K562 (cell line): ENCODE measurements around the gene HSD11B2. TPM values are rescaled to one million over a fixed set of nuclear protein-coding genes. Genes with fewer than 3 reads are reported as not detected.

ENCODE experiments used
- ATAC-seq: fragments of 200-7000 bp; cut with Tn5 transposase; 3 replicates; pipeline ENCODE4 v1.9.1; 2020; ENCODE audit warnings: moderate library complexity
- BruUV-seq: library from RNA; stranded (reverse); fragments of 400-500 nt; replicated peaks from 2 replicates; lab custom pipeline; 2021; lab: Mats Ljungman, UMichigan
- CTCF ChIA-PET: fragments of 300-600 bp; formaldehyde crosslinking; extraction: SDS; loops from one replicate; lab custom pipeline; 2021; ENCODE audit warnings: low intra/inter-chr PET ratio; lab: Yijun Ruan, JAX
- POLR2A ChIA-PET: fragments of 300-600, 350-650 bp; sonication (Branson Sonifier 250); formaldehyde crosslinking; extraction: SDS; loops from one replicate; lab custom pipeline; 2021; ENCODE audit warnings: antibody characterized with exemption, inconsistent platforms; lab: Yijun Ruan, JAX
- DNase-seq, 4 experiments: peaks; one replicate each; pipeline versions ENCODE4 v3.0.0 to v3.0.0-alpha.2; 2011 to 2018; ENCODE audit warnings: low spot score in 3 of 4, mixed read lengths in 3 of 4; ENCODE audit errors: extremely low read depth in 1 of 4
- FAIRE-seq: peaks from 2 replicates; lab custom pipeline; 2011; peaks lifted over from hg19 to GRCh38; lab: Jason Lieb, UNC
- H2AFZ ChIP-seq: 2 replicates; pipeline ENCODE4 v1.6.0; 2011; ENCODE audit warnings: low read depth, low read length, control low read depth, inconsistent platforms
- H3K27ac ChIP-seq: fragments of 200-600 bp; 3 replicates; pipeline ENCODE4 v1.8.0; 2011; ENCODE audit warnings: low read depth, mild to moderate bottlenecking, control low read depth, inconsistent platforms, low read length, moderate library complexity, mixed read lengths; ENCODE audit errors: extremely low read depth
- H3K27me3 ChIP-seq, 2 experiments: fragments of 300-600 bp in 1 of 2; 2 replicates in 1 of 2; 3 replicates in 1 of 2; pipeline versions ENCODE4 v1.6.0 to v1.8.0; 2011; ENCODE audit warnings: inconsistent platforms in 2 of 2, low read length in 2 of 2, mild to moderate bottlenecking in 1 of 2, mixed read lengths in 1 of 2, moderate library complexity in 1 of 2; ENCODE audit not compliant: control insufficient read depth in 2 of 2, insufficient read depth in 2 of 2
- H3K36me3 ChIP-seq: fragments of 300-600 bp; 3 replicates; pipeline ENCODE4 v1.8.0; 2011; ENCODE audit warnings: mild to moderate bottlenecking, low read length, inconsistent platforms; ENCODE audit not compliant: control insufficient read depth, insufficient read depth
- H3K4me1 ChIP-seq, 2 experiments: fragments of 200-600 bp in 1 of 2; replicated peaks in 1 of 2; 2 replicates in 1 of 2; 3 replicates in 1 of 2; pipeline versions ENCODE4 v1.5.1 to v1.8.0; 2011; ENCODE audit warnings: inconsistent platforms in 2 of 2, low read length in 2 of 2, mild to moderate bottlenecking in 1 of 2, mixed read lengths in 1 of 2, moderate library complexity in 1 of 2; ENCODE audit not compliant: control insufficient read depth in 2 of 2, insufficient read depth in 2 of 2
- H3K4me2 ChIP-seq: 2 replicates; pipeline ENCODE4 v1.6.1; 2011; ENCODE audit warnings: low read length, control low read depth, inconsistent platforms, mixed read lengths; ENCODE audit not compliant: insufficient read depth
- H3K4me3 ChIP-seq: fragments of 200-600 bp; sonication (generic), shearing (Covaris generic); 2 replicates; pipeline ENCODE4 v1.5.1; 2016; ENCODE audit warnings: control low read depth, inconsistent platforms
- H3K79me2 ChIP-seq: fragments of 200-600 bp; 3 replicates; pipeline ENCODE4 v1.8.0; 2011; ENCODE audit warnings: low read length, inconsistent platforms; ENCODE audit not compliant: control insufficient read depth, insufficient read depth
- H3K9ac ChIP-seq, 2 experiments: 2 replicates each; pipeline versions ENCODE4 v1.6.0 to v1.6.1; 2011; ENCODE audit warnings: low read depth in 2 of 2, low read length in 2 of 2, control low read depth in 1 of 2, inconsistent platforms in 1 of 2, mild to moderate bottlenecking in 1 of 2, mixed read lengths in 1 of 2; ENCODE audit not compliant: insufficient read depth in 1 of 2
- H3K9me1 ChIP-seq: one replicate; pipeline ENCODE4 v1.6.0; 2011; ENCODE audit warnings: inconsistent platforms, mild to moderate bottlenecking, low read length, moderate library complexity; ENCODE audit not compliant: control insufficient read depth, insufficient read depth
- H3K9me3 ChIP-seq: replicated peaks from 2 replicates; pipeline ENCODE4 v1.5.1; 2011; ENCODE audit warnings: low read depth, low read length, inconsistent platforms; ENCODE audit not compliant: control insufficient read depth, insufficient read depth
- H4K20me1 ChIP-seq: replicated peaks from 2 replicates; pipeline ENCODE4 v1.6.1; 2011; ENCODE audit warnings: low read length, inconsistent platforms, mixed read lengths; ENCODE audit not compliant: control insufficient read depth, insufficient read depth
- ADNP ChIP-seq: fragments of 200-800 bp; sonication (Bioruptor generic); IDR thresholded peaks from 2 replicates; pipeline ENCODE4 v1.6.1; 2016; ENCODE audit warnings: missing genetic modification characterization, missing compliant biosample characterization
- CEBPG ChIP-seq, 3 experiments: fragments of 200-800 bp in 1 of 3; sonication (Bioruptor generic) in 1 of 3; sonication (generic) in 1 of 3; formaldehyde crosslinking in 1 of 3; IDR thresholded peaks in 2 of 3; conservative IDR thresholded peaks in 1 of 3; 2 replicates each; pipeline versions ENCODE4 v1.6.1 to v1.8.0; 2016 to 2022; ENCODE audit warnings: missing compliant biosample characterization in 2 of 3, missing genetic modification characterization in 2 of 3, mild to moderate bottlenecking in 1 of 3, missing genetic modification reagents in 1 of 3
- ESRRA ChIP-seq: fragments of 450-650 bp; IDR thresholded peaks from 2 replicates; pipeline ENCODE4 v1.6.1; 2014; ENCODE audit warnings: low read depth, mild to moderate bottlenecking, moderate library complexity, borderline replicate concordance
- GABPB2 ChIP-seq: fragments of 250-450 bp; sonication (Bioruptor Pico); conservative IDR thresholded peaks from 2 replicates; pipeline ENCODE4 v1.5.1; 2021; ENCODE audit warnings: mild to moderate bottlenecking
- IRF1 ChIP-seq: sonication (generic); formaldehyde crosslinking; IDR thresholded peaks from 2 replicates; pipeline ENCODE4 v1.8.0; 2022; ENCODE audit warnings: missing genetic modification reagents, mild to moderate bottlenecking, borderline replicate concordance
- NCOA4 ChIP-seq: fragments of 450-650 bp; IDR thresholded peaks from 2 replicates; pipeline ENCODE4 v1.6.1; 2018; ENCODE audit warnings: mild to moderate bottlenecking; ENCODE audit not compliant: partially characterized antibody
- OTX1 ChIP-seq: fragments of 450-650 bp; formaldehyde crosslinking; IDR thresholded peaks from 2 replicates; pipeline ENCODE4 v1.4.0; 2022; ENCODE audit warnings: mild to moderate bottlenecking
- ZFP36 ChIP-seq: fragments of 150-350 bp; IDR thresholded peaks from 2 replicates; pipeline ENCODE4 v1.6.1; 2018; ENCODE audit warnings: low read length, low read depth; ENCODE audit not compliant: partially characterized antibody
- ZNF121 ChIP-seq: sonication (generic); formaldehyde crosslinking; conservative IDR thresholded peaks from 2 replicates; pipeline ENCODE4 v1.8.0; 2022; ENCODE audit warnings: missing genetic modification reagents
- ZNF224 ChIP-seq: sonication (generic); formaldehyde crosslinking; IDR thresholded peaks from 2 replicates; pipeline ENCODE4 v1.8.0; 2022; ENCODE audit warnings: mild to moderate bottlenecking, missing genetic modification reagents
- WGBS: fragments of 100-300 bp; shearing (Covaris generic); methylation state at CpG from one replicate; pipeline ENCODE4 v1.1.6; 2016; ENCODE audit warnings: low coverage, mixed read lengths; ENCODE audit not compliant: insufficient coverage; ENCODE audit errors: missing lambda C conversion rate; 5-methylcytosine and 5-hydroxymethylcytosine counted together
- in situ Hi-C: fragments of 300-500 bp; cut with MboI; formaldehyde crosslinking; loops from 4 replicates; pipeline ENCODE4 v1.15.0; 2018; ENCODE audit warnings: inconsistent platforms, mixed read lengths
- intact Hi-C: fragments of 100-400 bp; cut with micrococcal nuclease; formaldehyde crosslinking; loops from 2 replicates; pipeline ENCODE4 v1.14.2; 2022
- polyA plus RNA-seq, 8 experiments: library from polyadenylated mRNA; depleted of rRNA in 4 of 8; stranded (reverse) in 5 of 8; unstranded in 3 of 8; fragments of >200 nt; fragmentation: Nextera tagmentation in 2 of 8; fragmentation: Illumina TruSeq in 1 of 8; extraction: Ambion mirVana in 2 of 8; extraction: Trizol in 1 of 8; gene quantifications; 2 replicates each; pipeline versions ENCODE4 v1.2.1 to v1.2.3, GENCODE V29; 2011 to 2014; ENCODE audit warnings: inconsistent platforms in 1 of 8, missing spikeins in 1 of 8
- total RNA-seq, 7 experiments: library from RNA; depleted of rRNA in 6 of 7; stranded (reverse); fragments of >200 nt in 6 of 7; fragmentation: Illumina TruSeq in 2 of 7; extraction: Trizol in 2 of 7; gene quantifications; 2 replicates each; pipeline versions ENCODE4 v1.2.1 to v1.2.3, GENCODE V29; 2011 to 2021; ENCODE audit warnings: low replicate concordance in 1 of 7
- TF ChIP-seq, protein P1 (sequence below): fragments of 450-650 bp; IDR thresholded peaks from 2 replicates; pipeline ENCODE4 v1.6.1; 2016; ENCODE audit warnings: antibody characterized with exemption
- TF ChIP-seq, protein P2 (sequence below): sonication (generic); formaldehyde crosslinking; IDR thresholded peaks from 2 replicates; pipeline ENCODE4 v1.8.1; 2023; ENCODE audit warnings: mild to moderate bottlenecking, missing genetic modification reagents
- TF ChIP-seq, protein P3 (sequence below): conservative IDR thresholded peaks from 2 replicates; pipeline ENCODE4 v1.6.1; 2011; ENCODE audit warnings: low read depth, mild to moderate bottlenecking, low read length; ENCODE audit not compliant: control insufficient read depth

The HSD11B2 gene
- total and polyA plus RNA-seq, 9 of the 15 experiments (the other 6 are each of a cell fraction or from before 2014, with no cell fraction given) = 0.08 to 2.0 (median 0.79) TPM

GRCh38 chr16:67421030-67421429 lies 9.9 kb upstream of the HSD11B2 start (continued):
- TF ChIP-seq, protein P1, sequence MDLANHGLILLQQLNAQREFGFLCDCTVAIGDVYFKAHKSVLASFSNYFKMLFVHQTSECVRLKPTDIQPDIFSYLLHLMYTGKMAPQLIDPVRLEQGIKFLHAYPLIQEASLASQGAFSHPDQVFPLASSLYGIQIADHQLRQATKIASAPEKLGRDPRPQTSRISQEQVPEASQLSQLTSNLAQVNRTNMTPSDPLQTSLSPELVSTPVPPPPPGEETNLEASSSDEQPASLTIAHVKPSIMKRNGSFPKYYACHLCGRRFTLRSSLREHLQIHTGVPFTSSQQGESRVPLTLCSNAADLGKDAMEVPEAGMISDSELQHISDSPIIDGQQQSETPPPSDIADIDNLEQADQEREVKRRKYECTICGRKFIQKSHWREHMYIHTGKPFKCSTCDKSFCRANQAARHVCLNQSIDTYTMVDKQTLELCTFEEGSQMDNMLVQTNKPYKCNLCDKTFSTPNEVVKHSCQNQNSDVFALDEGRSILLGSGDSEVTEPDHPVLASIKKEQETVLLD = no peak
- TF ChIP-seq IRF1 (CRISPR knock-in tag) = no peak

DNA sequence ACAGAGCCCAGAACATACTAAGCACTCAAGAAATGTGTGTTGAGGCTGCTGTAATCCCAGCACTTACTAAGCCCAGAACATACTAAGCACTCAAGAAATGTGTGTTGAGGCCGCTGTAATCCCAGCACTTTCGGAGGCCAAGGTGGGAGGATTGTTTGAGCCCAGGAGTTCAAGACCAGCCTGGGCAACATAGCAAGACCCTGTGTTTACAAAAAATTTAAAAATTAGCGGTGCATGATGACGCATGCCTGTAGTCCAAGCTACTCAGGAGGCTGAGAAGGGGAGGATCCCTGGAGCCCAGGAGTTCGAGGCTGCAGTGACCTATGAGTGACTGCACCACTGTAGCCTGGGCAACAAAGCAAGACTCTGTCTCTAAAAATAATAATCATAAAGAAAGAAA lies 7.9 kb upstream of the HSD11B2 start:
- POLR2A ChIA-PET = interaction anchor here (0.6 to 0.8 kb wide), 3 partner anchors 45 to 138 kb away, joined by 3 read pairs; no protein-coding TSS in a partner anchor
- BruUV-seq = no TSS peak

More for the DNA sequence above, 7.9 kb upstream of the HSD11B2 start:
- CTCF ChIA-PET = no interaction called here
- DNase-seq = no peak
- Histone ChIP-seq H3K9me3 (no peaks in the 10 kb centered on the region), H3K4me2 (no peak overlapping the region), H3K4me1 (peaks cover 0 to 2% of the 10 kb centered on the region in 2 experiments; a peak in 2 of 5 replicates), H3K36me3 (no peaks in the 10 kb centered on the region), H2AFZ (no peak overlapping the region; the same call in 1 of the 2 replicates), H3K9me1 (no peaks in the 10 kb centered on the region), H3K79me2 (no peaks in the 10 kb centered on the region), H3K4me3 (no peak overlapping the region), H3K27ac (no peak overlapping the region), H3K9ac (no peak overlapping the region), H3K27me3 (peaks cover 5 to 18% of the 10 kb centered on the region in 2 experiments; a peak in 4 of 5 replicates), H4K20me1 (no peaks in the 10 kb centered on the region; the same call in 1 of the 2 replicates)
- no peak for ATAC-seq
- in situ Hi-C loops (loop anchor here (25.0 kb wide), 1 partner anchor 461 kb away; the partner anchor contains the start of gene CES3), intact Hi-C loops (loop anchor here (10.0 kb wide), 1 partner anchor 92 kb away; no protein-coding TSS in a partner anchor)
- FAIRE-seq = no peak
- WGBS = 20% methylated on average over 5 of the region's 5 CpGs
- TF ChIP-seq NCOA4 (no peak), GABPB2 (CRISPR knock-in tag) (no peak), OTX1 (no peak), ESRRA (no peak), CEBPG (CRISPR knock-in tag; IDR thresholded peaks at IDR 0.05) (no peak), CEBPG (tag; conservative IDR thresholded peaks at IDR 0.05 in 1 of 2, IDR thresholded peaks at IDR 0.05 in 1 of 2) (no peak), ZFP36 (no peak), ZNF121 (CRISPR knock-in tag) (peak; percentile 81), ADNP (no peak), ZNF224 (CRISPR knock-in tag) (no peak)
- TF ChIP-seq, protein P2, sequence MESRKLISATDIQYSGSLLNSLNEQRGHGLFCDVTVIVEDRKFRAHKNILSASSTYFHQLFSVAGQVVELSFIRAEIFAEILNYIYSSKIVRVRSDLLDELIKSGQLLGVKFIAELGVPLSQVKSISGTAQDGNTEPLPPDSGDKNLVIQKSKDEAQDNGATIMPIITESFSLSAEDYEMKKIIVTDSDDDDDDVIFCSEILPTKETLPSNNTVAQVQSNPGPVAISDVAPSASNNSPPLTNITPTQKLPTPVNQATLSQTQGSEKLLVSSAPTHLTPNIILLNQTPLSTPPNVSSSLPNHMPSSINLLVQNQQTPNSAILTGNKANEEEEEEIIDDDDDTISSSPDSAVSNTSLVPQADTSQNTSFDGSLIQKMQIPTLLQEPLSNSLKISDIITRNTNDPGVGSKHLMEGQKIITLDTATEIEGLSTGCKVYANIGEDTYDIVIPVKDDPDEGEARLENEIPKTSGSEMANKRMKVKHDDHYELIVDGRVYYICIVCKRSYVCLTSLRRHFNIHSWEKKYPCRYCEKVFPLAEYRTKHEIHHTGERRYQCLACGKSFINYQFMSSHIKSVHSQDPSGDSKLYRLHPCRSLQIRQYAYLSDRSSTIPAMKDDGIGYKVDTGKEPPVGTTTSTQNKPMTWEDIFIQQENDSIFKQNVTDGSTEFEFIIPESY (CRISPR knock-in tag) = peak; percentile 66; the same call in 1 of the 2 replicates
- TF ChIP-seq, protein P3, sequence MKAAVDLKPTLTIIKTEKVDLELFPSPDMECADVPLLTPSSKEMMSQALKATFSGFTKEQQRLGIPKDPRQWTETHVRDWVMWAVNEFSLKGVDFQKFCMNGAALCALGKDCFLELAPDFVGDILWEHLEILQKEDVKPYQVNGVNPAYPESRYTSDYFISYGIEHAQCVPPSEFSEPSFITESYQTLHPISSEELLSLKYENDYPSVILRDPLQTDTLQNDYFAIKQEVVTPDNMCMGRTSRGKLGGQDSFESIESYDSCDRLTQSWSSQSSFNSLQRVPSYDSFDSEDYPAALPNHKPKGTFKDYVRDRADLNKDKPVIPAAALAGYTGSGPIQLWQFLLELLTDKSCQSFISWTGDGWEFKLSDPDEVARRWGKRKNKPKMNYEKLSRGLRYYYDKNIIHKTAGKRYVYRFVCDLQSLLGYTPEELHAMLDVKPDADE = no peak
